ENCODE data around the gene SNPH.

GRCh38 chr20:1272368-1273100 is 6.4 kb downstream of the SNPH start:
- TF ChIP-seq ZNF580 (tag by site-specific recombination; IDR thresholded peaks at IDR 0.05): no peak
- no peak for TF ChIP-seq ZNF366 (tag by site-specific recombination; conservative IDR thresholded peaks at IDR 0.05)
